Activated CD4-positive, alpha-beta T cell treated with anti-CD3 and anti-CD28 coated beads for 48 hours (primary cell): Measurements from ENCODE around the gene ATP8A2.
A peak's percentile ranks its signal among the peaks of the same experiment; 100 is the strongest.
"Not testable (repeated sequence)": the region's sequence is repeated elsewhere in the genome, so short reads cannot be mapped to it uniquely, and the experiment has no call there.

Source experiments
- DNase-seq: peaks from one replicate; pipeline ENCODE4 v3.0.0-alpha.2; 2020

ATP8A2 gene

GRCh38 chr13:26058704-26059103, 686.9 kb downstream of the ATP8A2 start:
- no peak for DNase-seq

- no peak for DNase-seq
These were observed 688.6 kb downstream of the ATP8A2 start for GRCh38 chr13:26060357-26060756.

GRCh38 chr13:26061256-26061655, 689.5 kb downstream of the ATP8A2 start:
- DNase-seq = no peak

GRCh38 chr13:26061947-26062346, 690.2 kb downstream of the ATP8A2 start:
- DNase-seq = no peak

GRCh38 chr13:26062853-26063444, 691.2 kb downstream of the ATP8A2 start:
- DNase-seq = peak; percentile 21

GRCh38 chr13:26066492-26066891, 694.7 kb downstream of the ATP8A2 start:
- not testable (repeated sequence) for DNase-seq

- no peak for DNase-seq
These were observed 695.8 kb downstream of the ATP8A2 start for GRCh38 chr13:26067601-26068000.

GRCh38 chr13:26068372-26068771, 696.6 kb downstream of the ATP8A2 start:
- DNase-seq = not testable (repeated sequence)

- DNase-seq = not testable (repeated sequence)
These were observed 697.9 kb downstream of the ATP8A2 start for GRCh38 chr13:26069642-26070041.

- no peak for DNase-seq
These were observed 699.9 kb downstream of the ATP8A2 start for GRCh38 chr13:26071691-26072090.

GRCh38 chr13:26072335-26072734, 700.6 kb downstream of the ATP8A2 start:
- not testable (repeated sequence) for DNase-seq

GRCh38 chr13:26074706-26075105, 702.9 kb downstream of the ATP8A2 start:
- DNase-seq = no peak
